Right lung (tissue), 5 donors: ENCODE measurements around the gene EXOG. TPM values are rescaled to one million over a fixed set of nuclear protein-coding genes. Genes with fewer than 3 reads are reported as not detected.
"Not testable (repeated sequence)": the region's sequence is repeated elsewhere in the genome, so short reads cannot be mapped to it uniquely, and the experiment has no call there.

Experiments
- DNase-seq, 2 donors: peaks; one replicate each; pipeline ENCODE4 v3.0.0-alpha.2; 2013
- polyA plus RNA-seq, 5 donors: library from polyadenylated mRNA; unstranded; fragments of 120-200 nt; gene quantifications; one replicate each; pipeline versions ENCODE4 v1.2.1 to v1.2.3, GENCODE V29; 2013; ENCODE audit warnings: inconsistent platforms in 1 of 5, low replicate concordance in 1 of 5; ENCODE audit not compliant: insufficient read length in 5 of 5, insufficient read depth in 1 of 5

EXOG gene
- polyA plus RNA-seq, 5 donors, result 15.4 to 25.4 (median 21.0) TPM

GRCh38 chr3:38563070-38563885 lies 67.1 kb downstream of the EXOG start:
- DNase-seq, result no peak

- no peak for DNase-seq
Observed at GRCh38 chr3:38563886-38564270, 67.7 kb downstream of the EXOG start.

GRCh38 chr3:38564631-38565338 lies 68.6 kb downstream of the EXOG start:
- DNase-seq, result no peak

GRCh38 chr3:38565339-38566214 lies 69.4 kb downstream of the EXOG start:
- no peak for DNase-seq

- DNase-seq, result no peak
Observed at GRCh38 chr3:38566215-38566528, 70.0 kb downstream of the EXOG start.

- not testable (repeated sequence) for DNase-seq
Observed at GRCh38 chr3:38566794-38567193, 70.7 kb downstream of the EXOG start.

GRCh38 chr3:38567498-38567897 lies 71.4 kb downstream of the EXOG start:
- no peak for DNase-seq

GRCh38 chr3:38573111-38573510 lies 77.0 kb downstream of the EXOG start:
- DNase-seq, result no peak

- DNase-seq, result no peak
Observed at GRCh38 chr3:38573556-38573955, 77.4 kb downstream of the EXOG start.

- DNase-seq, result no peak
Observed at GRCh38 chr3:38574411-38575278, 78.5 kb downstream of the EXOG start.

- no peak for DNase-seq
Observed at GRCh38 chr3:38575279-38575843, 79.2 kb downstream of the EXOG start.

Other genes starting within 250 kb of the EXOG start
- gene SLC22A13, start 230.5 kb upstream of the EXOG start, polyA plus RNA-seq, result under 1 TPM; 0.06 to 0.24 (median 0.10) TPM
- under 1 TPM; 0.11 to 0.24 (median 0.14) TPM for gene SLC22A14, start 214.0 kb upstream of the EXOG start, polyA plus RNA-seq
- gene XYLB, start 149.6 kb upstream of the EXOG start, polyA plus RNA-seq, result 1 to 10 TPM; 4.5 to 8.3 (median 6.6) TPM
- 10 to 100 TPM in 3 of 5 donors, 1 to 10 TPM in 2; 6.8 to 12.2 (median 10.1) TPM for gene ACVR2B, start 42.5 kb upstream of the EXOG start, polyA plus RNA-seq
- 1 to 10 TPM in 1 of 5 donors, under 1 TPM in 4; 0.52 to 1.0 (median 0.77) TPM for gene SCN5A, start 153.3 kb downstream of the EXOG start, polyA plus RNA-seq